ENCODE data around the gene YBX3. TPM values are rescaled to one million over a fixed set of nuclear protein-coding genes. Genes with fewer than 3 reads are reported as not detected.

YBX3 gene
- total RNA-seq, 1 donor from 2014 or later: 150 TPM

GRCh38 chr12:10690906-10691305 lies 32.2 kb downstream of the YBX3 start:
- Mint-ChIP-seq H3K27ac (no peak overlapping the region), H3K36me3 (ENCODE audit: low read depth) (peaks cover 9% of the 10 kb centered on the region), H3K4me3 (ENCODE audit: low read depth) (no peak overlapping the region), H3K9me3 (peaks cover 10% of the 10 kb centered on the region), H3K4me1 (ENCODE audit: low read depth) (peaks cover 3% of the 10 kb centered on the region), H3K27me3 (ENCODE audit: low read depth) (no peaks in the 10 kb centered on the region)
- no peak for DNase-seq (ENCODE audit: low spot score)
- intact Hi-C loops (cut with micrococcal nuclease): no loop called here

- Mint-ChIP-seq H3K27me3 (ENCODE audit: low read depth) (peaks cover 6% of the 10 kb centered on the region), H3K27ac (no peak overlapping the region), H3K4me1 (ENCODE audit: low read depth) (no peaks in the 10 kb centered on the region), H3K9me3 (peaks cover 10% of the 10 kb centered on the region), H3K4me3 (ENCODE audit: low read depth) (no peak overlapping the region), H3K36me3 (ENCODE audit: low read depth) (no peaks in the 10 kb centered on the region)
- intact Hi-C loops (cut with micrococcal nuclease): no loop called here
- no peak for DNase-seq (ENCODE audit: low spot score)
These were observed 34.0 kb downstream of the YBX3 start for GRCh38 chr12:10689146-10689545.

GRCh38 chr12:10688042-10688441 lies 35.1 kb downstream of the YBX3 start:
- Mint-ChIP-seq H3K36me3 (ENCODE audit: low read depth) (no peaks in the 10 kb centered on the region), H3K27ac (no peak overlapping the region), H3K9me3 (peaks cover 10% of the 10 kb centered on the region), H3K27me3 (ENCODE audit: low read depth) (peaks cover 6% of the 10 kb centered on the region), H3K4me3 (ENCODE audit: low read depth) (no peak overlapping the region), H3K4me1 (ENCODE audit: low read depth) (no peaks in the 10 kb centered on the region)
- DNase-seq (ENCODE audit: low spot score): no peak
- intact Hi-C loops (cut with micrococcal nuclease): no loop called here

GRCh38 chr12:10673659-10674384 lies 49.3 kb downstream of the YBX3 start, which contains the start of gene STYK1:
Gene STYK1, minus strand, starts transcription at chr12:10674052. Its CDS starts 39,434 bp downstream, at chr12:10634618.
- H3K27ac Mint-ChIP-seq: no peak within 1 kb of the TSS
- H3K27me3 Mint-ChIP-seq (ENCODE audit: low read depth): peaks cover 67% of the 10 kb centered on the region
- no peaks in the 10 kb centered on the region for H3K9me3 Mint-ChIP-seq
- intact Hi-C loops (cut with micrococcal nuclease): loop anchor here (1.0 to 5.0 kb wide), 4 partner anchors 48 to 439 kb away; partner anchors contain the start of gene MAGOHB
- H3K36me3 Mint-ChIP-seq (ENCODE audit: low read depth): no peaks in the 10 kb centered on the region
- H3K4me3 Mint-ChIP-seq (ENCODE audit: low read depth): peak within 1 kb of the TSS; percentile 70
- DNase-seq (ENCODE audit: low spot score): peak; percentile 71
- H3K4me1 Mint-ChIP-seq (ENCODE audit: low read depth): peaks cover 39% of the 10 kb centered on the region

- no peak overlapping the region for H3K4me3 Mint-ChIP-seq (ENCODE audit: low read depth)
- H3K4me1 Mint-ChIP-seq (ENCODE audit: low read depth): peaks cover 35% of the 10 kb centered on the region
- intact Hi-C loops (cut with micrococcal nuclease): loop anchor here (5.0 kb wide), 2 partner anchors 60 to 350 kb away; partner anchors contain the start of gene MAGOHB
- no peaks in the 10 kb centered on the region for H3K9me3 Mint-ChIP-seq
- H3K27ac Mint-ChIP-seq: no peak overlapping the region
- no peak for DNase-seq (ENCODE audit: low spot score)
- no peaks in the 10 kb centered on the region for H3K36me3 Mint-ChIP-seq (ENCODE audit: low read depth)
- H3K27me3 Mint-ChIP-seq (ENCODE audit: low read depth): peaks cover 65% of the 10 kb centered on the region
These were observed 50.8 kb downstream of the YBX3 start for GRCh38 chr12:10672231-10672868.

- intact Hi-C loops (cut with micrococcal nuclease): no loop called here
- DNase-seq (ENCODE audit: low spot score): no peak
- Mint-ChIP-seq H3K27ac (no peak overlapping the region), H3K36me3 (ENCODE audit: low read depth) (no peaks in the 10 kb centered on the region), H3K9me3 (no peaks in the 10 kb centered on the region), H3K4me1 (ENCODE audit: low read depth) (peaks cover 24% of the 10 kb centered on the region), H3K27me3 (ENCODE audit: low read depth) (peaks cover 51% of the 10 kb centered on the region), H3K4me3 (ENCODE audit: low read depth) (no peak overlapping the region)
These were observed 53.6 kb downstream of the YBX3 start for GRCh38 chr12:10669533-10669932.

GRCh38 chr12:10668526-10668925 lies 54.6 kb downstream of the YBX3 start:
- H3K4me3 Mint-ChIP-seq (ENCODE audit: low read depth): no peak overlapping the region
- H3K27me3 Mint-ChIP-seq (ENCODE audit: low read depth): peaks cover 53% of the 10 kb centered on the region
- peaks cover 16% of the 10 kb centered on the region for H3K4me1 Mint-ChIP-seq (ENCODE audit: low read depth)
- no peaks in the 10 kb centered on the region for H3K9me3 Mint-ChIP-seq
- no peaks in the 10 kb centered on the region for H3K36me3 Mint-ChIP-seq (ENCODE audit: low read depth)
- intact Hi-C loops (cut with micrococcal nuclease): no loop called here
- DNase-seq (ENCODE audit: low spot score): no peak
- H3K27ac Mint-ChIP-seq: no peak overlapping the region

GRCh38 chr12:10667581-10667980 lies 55.5 kb downstream of the YBX3 start:
- Mint-ChIP-seq H3K27me3 (ENCODE audit: low read depth) (peaks cover 50% of the 10 kb centered on the region), H3K9me3 (no peaks in the 10 kb centered on the region), H3K4me3 (ENCODE audit: low read depth) (no peak overlapping the region), H3K27ac (no peak overlapping the region), H3K4me1 (ENCODE audit: low read depth) (peaks cover 11% of the 10 kb centered on the region), H3K36me3 (ENCODE audit: low read depth) (no peaks in the 10 kb centered on the region)
- no peak for DNase-seq (ENCODE audit: low spot score)
- intact Hi-C loops (cut with micrococcal nuclease): no loop called here

GRCh38 chr12:10664499-10664898 lies 58.6 kb downstream of the YBX3 start:
- intact Hi-C loops (cut with micrococcal nuclease): no loop called here
- Mint-ChIP-seq H3K4me1 (ENCODE audit: low read depth) (peaks cover 4% of the 10 kb centered on the region), H3K36me3 (ENCODE audit: low read depth) (no peaks in the 10 kb centered on the region), H3K4me3 (ENCODE audit: low read depth) (no peak overlapping the region), H3K9me3 (no peaks in the 10 kb centered on the region), H3K27ac (no peak overlapping the region), H3K27me3 (ENCODE audit: low read depth) (peaks cover 48% of the 10 kb centered on the region)
- no peak for DNase-seq (ENCODE audit: low spot score)

GRCh38 chr12:10663869-10664268 lies 59.3 kb downstream of the YBX3 start:
- no peak for DNase-seq (ENCODE audit: low spot score)
- Mint-ChIP-seq H3K9me3 (no peaks in the 10 kb centered on the region), H3K27ac (no peak overlapping the region), H3K4me1 (ENCODE audit: low read depth) (peaks cover 4% of the 10 kb centered on the region), H3K27me3 (ENCODE audit: low read depth) (peaks cover 44% of the 10 kb centered on the region), H3K36me3 (ENCODE audit: low read depth) (no peaks in the 10 kb centered on the region), H3K4me3 (ENCODE audit: low read depth) (no peak overlapping the region)
- intact Hi-C loops (cut with micrococcal nuclease): no loop called here

- Mint-ChIP-seq H3K4me1 (ENCODE audit: low read depth) (no peaks in the 10 kb centered on the region), H3K27ac (no peak overlapping the region), H3K36me3 (ENCODE audit: low read depth) (no peaks in the 10 kb centered on the region), H3K27me3 (ENCODE audit: low read depth) (peaks cover 37% of the 10 kb centered on the region), H3K4me3 (ENCODE audit: low read depth) (no peak overlapping the region), H3K9me3 (no peaks in the 10 kb centered on the region)
- intact Hi-C loops (cut with micrococcal nuclease): no loop called here
- no peak for DNase-seq (ENCODE audit: low spot score)
These were observed 61.8 kb downstream of the YBX3 start for GRCh38 chr12:10661338-10661737.

GRCh38 chr12:10654003-10654402 lies 69.1 kb downstream of the YBX3 start:
- intact Hi-C loops (cut with micrococcal nuclease): no loop called here
- H3K9me3 Mint-ChIP-seq: no peaks in the 10 kb centered on the region
- H3K36me3 Mint-ChIP-seq (ENCODE audit: low read depth): no peaks in the 10 kb centered on the region
- no peak for DNase-seq (ENCODE audit: low spot score)
- H3K4me1 Mint-ChIP-seq (ENCODE audit: low read depth): no peaks in the 10 kb centered on the region
- H3K4me3 Mint-ChIP-seq (ENCODE audit: low read depth): no peak overlapping the region
- H3K27me3 Mint-ChIP-seq (ENCODE audit: low read depth): peaks cover 10% of the 10 kb centered on the region
- H3K27ac Mint-ChIP-seq: no peak overlapping the region

- Mint-ChIP-seq H3K27ac (no peak overlapping the region), H3K27me3 (ENCODE audit: low read depth) (peaks cover 5% of the 10 kb centered on the region), H3K4me1 (ENCODE audit: low read depth) (no peaks in the 10 kb centered on the region), H3K36me3 (ENCODE audit: low read depth) (no peaks in the 10 kb centered on the region), H3K4me3 (ENCODE audit: low read depth) (no peak overlapping the region), H3K9me3 (peaks cover 8% of the 10 kb centered on the region)
- no peak for DNase-seq (ENCODE audit: low spot score)
- intact Hi-C loops (cut with micrococcal nuclease): no loop called here
These were observed 70.9 kb downstream of the YBX3 start for GRCh38 chr12:10652192-10652591.
